BLaER1 treated with 17β-estradiol and CSF1 and Interleukin-3, amounts not matched to agents 10 nM and 100 nM (cell line): ENCODE measurements around the gene TMEM192.
"Not testable (repeated sequence)": the region's sequence is repeated elsewhere in the genome, so short reads cannot be mapped to it uniquely, and the experiment has no call there.

Source experiments
- H3K27ac ChIP-seq, 11 experiments: shearing (Covaris generic); formaldehyde crosslinking; 2 replicates each; pipeline ENCODE4 v1.8.1; 2022
- H3K27me3 ChIP-seq, 11 experiments: shearing (Covaris generic); formaldehyde crosslinking; 2 replicates each; pipeline ENCODE4 v1.8.1; 2022
- H3K36me3 ChIP-seq, 11 experiments: shearing (Covaris generic); formaldehyde crosslinking; 2 replicates each; pipeline ENCODE4 v1.8.1; 2022
- H3K4me1 ChIP-seq, 10 experiments: shearing (Covaris generic); formaldehyde crosslinking; 2 replicates each; pipeline ENCODE4 v1.8.1; 2022
- H3K4me2 ChIP-seq, 11 experiments: shearing (Covaris generic); formaldehyde crosslinking; 2 replicates each; pipeline ENCODE4 v1.8.1; 2022
- H3K4me3 ChIP-seq, 10 experiments: shearing (Covaris generic); formaldehyde crosslinking; 2 replicates each; pipeline ENCODE4 v1.8.1; 2022
- H3K9ac ChIP-seq, 11 experiments: shearing (Covaris generic); formaldehyde crosslinking; 2 replicates each; pipeline ENCODE4 v1.8.1; 2022
- H3K9me3 ChIP-seq, 11 experiments: shearing (Covaris generic); formaldehyde crosslinking; replicated peaks in 1 of 11; 2 replicates each; pipeline ENCODE4 v1.8.1; 2022
- H4K20me1 ChIP-seq, 11 experiments: shearing (Covaris generic); formaldehyde crosslinking; 2 replicates each; pipeline ENCODE4 v1.8.1; 2022
- Cebpa-rat ChIP-seq, 11 experiments: shearing (Covaris generic); IDR thresholded peaks; 2 replicates each; pipeline ENCODE4 v1.8.1; 2022

The TMEM192 gene

GRCh38 chr4:165079476-165079875 is 33.2 kb downstream of the TMEM192 start:
- no peaks in the 10 kb centered on the region for H4K20me1 ChIP-seq
- no peaks in the 10 kb centered on the region for H3K27me3 ChIP-seq
- H3K4me3 ChIP-seq, result no peak overlapping the region
- peaks cover 49 to 77% (median 64%) of the 10 kb centered on the region in 11 experiments for H3K36me3 ChIP-seq
- no peak for TF ChIP-seq Cebpa-rat (IDR thresholded peaks at IDR 0.05)
- no peaks in the 10 kb centered on the region for H3K9me3 ChIP-seq
- no peak overlapping the region for H3K9ac ChIP-seq
- H3K4me1 ChIP-seq, result 0 out of 20 replicates have a peak, but pooled peaks cover 0 to 5% (median 0%) of the 10 kb centered on the region in 10 experiments
- no peak overlapping the region for H3K4me2 ChIP-seq
- no peak overlapping the region for H3K27ac ChIP-seq

DNA sequence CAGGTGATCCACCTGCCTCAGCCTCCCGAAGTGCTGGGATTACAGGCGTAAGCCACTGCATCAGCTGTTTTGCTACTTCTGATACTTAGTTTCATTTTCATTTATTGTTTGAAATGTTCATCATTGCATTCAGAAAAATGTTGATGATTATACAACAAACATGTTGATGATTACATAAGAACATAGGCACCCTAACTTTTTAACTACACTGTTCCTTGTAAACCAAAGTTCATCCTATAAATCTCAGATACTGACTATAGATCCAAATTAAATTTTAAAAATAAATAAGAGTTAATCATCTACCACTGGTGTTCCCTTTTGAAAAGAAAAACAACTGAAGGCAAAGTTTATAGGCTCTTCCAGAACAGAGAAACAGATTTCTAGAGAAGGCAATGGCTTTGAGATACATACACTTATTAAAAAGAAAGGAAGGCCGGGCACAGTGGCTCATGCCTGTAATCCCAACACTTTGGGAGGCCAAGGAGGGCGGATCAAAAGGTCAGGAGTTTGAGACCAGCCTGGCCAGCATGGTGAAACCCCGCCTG is 35.6 kb downstream of the TMEM192 start:
- Histone ChIP-seq H3K27me3 (no peaks in the 10 kb centered on the region), H3K4me1 (0 out of 20 replicates have a peak, but pooled peaks cover 0 to 5% (median 0%) of the 10 kb centered on the region in 10 experiments), H3K4me2 (no peak overlapping the region), H3K4me3 (no peak overlapping the region), H4K20me1 (no peaks in the 10 kb centered on the region), H3K36me3 (peaks cover 41 to 70% (median 57%) of the 10 kb centered on the region in 11 experiments), H3K9ac (no peak overlapping the region), H3K27ac (no peak overlapping the region), H3K9me3 (no peaks in the 10 kb centered on the region)
- TF ChIP-seq Cebpa-rat (IDR thresholded peaks at IDR 0.05), result no peak

DNA sequence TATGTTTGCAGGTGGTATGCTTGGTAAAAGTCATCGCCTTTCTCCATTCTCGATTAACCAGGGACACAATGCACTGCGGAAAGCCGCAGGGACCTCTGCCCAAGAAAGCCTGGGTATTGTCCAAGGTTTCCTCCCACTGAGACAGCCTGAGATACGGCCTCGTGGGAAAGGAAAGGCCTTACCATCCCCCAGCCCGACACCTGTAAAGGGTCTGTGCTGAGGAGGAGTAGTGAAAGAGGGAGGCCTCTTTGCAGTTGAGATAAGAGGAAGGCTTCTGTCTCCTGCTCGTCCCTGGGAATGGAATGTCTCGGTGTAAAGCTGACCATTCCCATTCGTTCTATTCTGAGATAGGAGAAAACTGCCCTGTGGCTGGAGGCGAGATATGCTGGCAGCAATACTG is 39.3 kb downstream of the TMEM192 start:
- H4K20me1 ChIP-seq, H3K27ac ChIP-seq, H3K9me3 ChIP-seq, H3K4me1 ChIP-seq, H3K27me3 ChIP-seq, H3K4me3 ChIP-seq, H3K9ac ChIP-seq, H3K4me2 ChIP-seq: not testable (repeated sequence)
- H3K36me3 ChIP-seq, result peaks cover 27 to 40% (median 34%) of the 10 kb centered on the region in 11 experiments

GRCh38 chr4:165070560-165070959 is 42.1 kb downstream of the TMEM192 start:
- no peak overlapping the region for H3K4me2 ChIP-seq
- H3K9ac ChIP-seq, result no peak overlapping the region
- H3K4me3 ChIP-seq, result no peak overlapping the region
- H3K9me3 ChIP-seq, result no peaks in the 10 kb centered on the region
- no peak overlapping the region for H3K27ac ChIP-seq
- TF ChIP-seq Cebpa-rat (IDR thresholded peaks at IDR 0.05), result no peak
- H3K36me3 ChIP-seq, result peaks cover 3 to 12% (median 8%) of the 10 kb centered on the region in 11 experiments; a peak in 19 of 22 replicates
- no peaks in the 10 kb centered on the region for H4K20me1 ChIP-seq
- no peaks in the 10 kb centered on the region for H3K27me3 ChIP-seq
- H3K4me1 ChIP-seq, result no peaks in the 10 kb centered on the region

DNA sequence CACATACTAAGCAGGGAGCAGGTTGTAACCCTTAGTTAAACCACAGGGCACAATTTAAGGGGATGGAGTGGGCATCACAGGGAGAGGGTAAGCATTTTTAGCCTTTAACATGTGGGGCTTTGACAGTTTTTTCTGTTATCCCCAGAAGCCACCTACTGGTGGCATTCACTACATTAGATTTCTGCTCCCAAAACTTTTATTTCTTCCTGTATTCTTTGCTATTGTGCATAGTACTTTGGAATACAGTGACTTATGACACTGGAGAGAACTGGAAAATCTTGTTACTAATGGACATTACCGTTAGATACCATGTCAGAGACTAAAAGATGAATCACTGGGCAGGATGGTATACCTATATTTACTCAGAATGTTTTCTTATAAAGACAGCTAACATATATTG is 51.7 kb downstream of the TMEM192 start:
- no peaks in the 10 kb centered on the region for H3K4me1 ChIP-seq
- H3K9me3 ChIP-seq, result no peaks in the 10 kb centered on the region
- no peak overlapping the region for H3K4me2 ChIP-seq
- H3K9ac ChIP-seq, result no peak overlapping the region
- H3K4me3 ChIP-seq, result no peak overlapping the region
- H3K27ac ChIP-seq, result no peak overlapping the region
- H4K20me1 ChIP-seq, result no peaks in the 10 kb centered on the region
- H3K27me3 ChIP-seq, result no peaks in the 10 kb centered on the region
- no peak for TF ChIP-seq Cebpa-rat (IDR thresholded peaks at IDR 0.05)
- 0 out of 22 replicates have a peak, but pooled peaks cover 0 to 4% (median 0%) of the 10 kb centered on the region in 11 experiments for H3K36me3 ChIP-seq

DNA sequence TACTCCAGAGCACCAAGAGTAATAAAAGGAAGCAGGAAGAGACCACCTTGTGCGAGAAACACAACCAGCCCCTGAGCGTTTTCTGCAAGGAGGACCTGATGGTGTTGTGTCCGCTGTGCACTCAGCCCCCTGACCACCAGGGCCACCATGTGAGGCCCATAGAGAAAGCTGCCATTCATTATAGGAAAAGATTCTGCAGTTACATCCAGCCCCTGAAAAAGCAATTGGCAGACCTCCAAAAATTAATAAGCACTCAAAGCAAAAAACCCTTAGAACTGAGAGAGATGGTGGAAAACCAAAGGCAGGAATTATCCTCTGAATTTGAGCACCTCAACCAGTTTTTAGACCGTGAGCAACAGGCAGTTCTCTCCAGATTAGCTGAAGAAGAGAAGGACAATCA is 53.3 kb downstream of the TMEM192 start:
- Histone ChIP-seq H3K36me3 (no peaks in the 10 kb centered on the region), H4K20me1 (no peaks in the 10 kb centered on the region), H3K4me1 (no peaks in the 10 kb centered on the region), H3K4me3 (no peak overlapping the region), H3K9me3 (no peaks in the 10 kb centered on the region), H3K9ac (no peak overlapping the region), H3K27me3 (no peaks in the 10 kb centered on the region), H3K27ac (no peak overlapping the region), H3K4me2 (no peak overlapping the region)
- no peak for TF ChIP-seq Cebpa-rat (IDR thresholded peaks at IDR 0.05)

- no peaks in the 10 kb centered on the region for H3K36me3 ChIP-seq
- no peak overlapping the region for H3K4me3 ChIP-seq
- no peaks in the 10 kb centered on the region for H3K9me3 ChIP-seq
- no peak overlapping the region for H3K4me2 ChIP-seq
- H3K9ac ChIP-seq, result no peak overlapping the region
- no peaks in the 10 kb centered on the region for H3K27me3 ChIP-seq
- H3K27ac ChIP-seq, result no peak overlapping the region
- H4K20me1 ChIP-seq, result no peaks in the 10 kb centered on the region
- TF ChIP-seq Cebpa-rat (IDR thresholded peaks at IDR 0.05), result no peak
- no peaks in the 10 kb centered on the region for H3K4me1 ChIP-seq
Observed at GRCh38 chr4:165058666-165059065, 54.0 kb downstream of the TMEM192 start.

GRCh38 chr4:165055601-165056000 is 57.1 kb downstream of the TMEM192 start:
- H4K20me1 ChIP-seq, result no peaks in the 10 kb centered on the region
- no peak for TF ChIP-seq Cebpa-rat (IDR thresholded peaks at IDR 0.05)
- H3K4me3 ChIP-seq, result no peak overlapping the region
- no peak overlapping the region for H3K27ac ChIP-seq
- H3K4me2 ChIP-seq, result no peak overlapping the region
- no peaks in the 10 kb centered on the region for H3K4me1 ChIP-seq
- no peaks in the 10 kb centered on the region for H3K9me3 ChIP-seq
- no peaks in the 10 kb centered on the region for H3K36me3 ChIP-seq
- H3K27me3 ChIP-seq, result no peaks in the 10 kb centered on the region
- H3K9ac ChIP-seq, result no peak overlapping the region

GRCh38 chr4:165053645-165054044 is 59.0 kb downstream of the TMEM192 start, which contains the start of gene TRIM75:
TRIM75 (plus strand) TSS chr4:165053866; CDS start chr4:165059148, 5,282 bp downstream.
- no peaks in the 10 kb centered on the region for H3K36me3 ChIP-seq
- H3K4me3 ChIP-seq, result no peak within 1 kb of the TSS
- H3K9ac ChIP-seq, result no peak within 1 kb of the TSS
- TF ChIP-seq Cebpa-rat (IDR thresholded peaks at IDR 0.05), result no peak
- H3K9me3 ChIP-seq, result no peaks in the 10 kb centered on the region
- no peaks in the 10 kb centered on the region for H4K20me1 ChIP-seq
- H3K27me3 ChIP-seq, result no peaks in the 10 kb centered on the region
- H3K4me2 ChIP-seq, result no peak within 1 kb of the TSS
- no peak within 1 kb of the TSS for H3K27ac ChIP-seq
- no peaks in the 10 kb centered on the region for H3K4me1 ChIP-seq

GRCh38 chr4:165052627-165053026 is 60.0 kb downstream of the TMEM192 start:
- no peak overlapping the region for H3K4me2 ChIP-seq
- H3K36me3 ChIP-seq, result no peaks in the 10 kb centered on the region
- H3K4me1 ChIP-seq, result no peaks in the 10 kb centered on the region
- no peak overlapping the region for H3K9ac ChIP-seq
- H3K4me3 ChIP-seq, result no peak overlapping the region
- no peaks in the 10 kb centered on the region for H4K20me1 ChIP-seq
- no peak overlapping the region for H3K27ac ChIP-seq
- no peaks in the 10 kb centered on the region for H3K27me3 ChIP-seq
- TF ChIP-seq Cebpa-rat (IDR thresholded peaks at IDR 0.05), result no peak
- H3K9me3 ChIP-seq, result no peaks in the 10 kb centered on the region
